Germinal center (tissue), 1 donor: Measurements from ENCODE around the gene CCDC158.

Source experiments
- DNase-seq: peaks from one replicate; pipeline ENCODE4 v3.0.0; 2012; ENCODE audit warnings: mixed read lengths, low spot score

The CCDC158 gene

DNA sequence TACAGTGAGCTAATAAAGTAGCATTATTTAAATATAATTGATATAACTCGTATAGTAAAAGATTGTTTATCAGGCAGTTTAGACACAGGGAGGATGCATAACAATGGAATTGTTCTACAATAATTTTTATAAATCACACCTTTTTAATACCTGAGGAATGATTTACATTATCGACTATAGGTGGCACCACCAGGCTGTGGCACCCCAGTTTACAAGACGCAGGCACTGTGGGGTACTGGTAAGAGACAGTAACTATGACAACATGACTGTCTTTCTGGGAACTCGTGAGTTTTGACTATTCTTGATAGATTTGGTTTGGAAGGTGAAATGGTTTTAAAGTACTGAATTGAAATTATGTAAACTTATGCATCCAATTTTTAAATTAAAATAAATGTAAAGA is 141.5 kb downstream of the CCDC158 start:
- DNase-seq, result no peak

DNA sequence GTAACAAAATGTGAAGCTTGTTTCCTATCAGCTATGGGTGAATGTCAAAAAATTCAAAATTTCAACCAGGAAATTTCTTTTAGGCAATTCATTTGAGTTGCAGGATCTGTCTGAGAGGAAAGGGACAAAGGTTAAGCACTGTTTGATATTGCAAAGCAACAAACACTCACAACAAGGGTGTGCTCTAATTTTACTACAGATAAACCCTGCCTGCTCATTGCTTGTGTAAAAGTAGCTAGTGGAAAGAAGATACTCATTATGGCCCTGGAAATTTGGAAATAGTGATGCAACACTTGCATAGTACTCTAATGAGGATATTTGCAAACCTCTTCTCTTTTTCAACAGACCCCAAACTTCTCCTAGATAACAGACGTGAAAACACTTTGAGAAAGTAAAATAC is 142.4 kb downstream of the CCDC158 start:
- DNase-seq, result no peak

DNA sequence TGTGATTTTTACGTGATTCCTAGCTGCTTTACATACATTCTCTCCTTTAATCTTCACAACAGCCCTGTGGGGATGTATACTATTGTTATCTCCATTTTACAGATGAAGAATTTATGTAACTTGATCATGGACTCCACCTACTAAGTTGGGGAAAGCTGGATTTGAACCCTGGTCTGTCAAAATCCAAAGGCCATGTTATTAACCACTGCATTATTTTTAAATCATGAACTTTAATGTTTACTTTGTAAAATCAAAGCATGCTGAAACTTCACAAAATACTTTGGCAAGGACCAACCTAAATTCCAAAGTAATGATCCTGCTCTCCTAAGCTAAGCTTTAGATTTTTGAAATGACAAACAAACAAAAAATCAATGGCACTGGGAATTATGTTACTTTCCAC is 143.3 kb downstream of the CCDC158 start:
- no peak for DNase-seq

DNA sequence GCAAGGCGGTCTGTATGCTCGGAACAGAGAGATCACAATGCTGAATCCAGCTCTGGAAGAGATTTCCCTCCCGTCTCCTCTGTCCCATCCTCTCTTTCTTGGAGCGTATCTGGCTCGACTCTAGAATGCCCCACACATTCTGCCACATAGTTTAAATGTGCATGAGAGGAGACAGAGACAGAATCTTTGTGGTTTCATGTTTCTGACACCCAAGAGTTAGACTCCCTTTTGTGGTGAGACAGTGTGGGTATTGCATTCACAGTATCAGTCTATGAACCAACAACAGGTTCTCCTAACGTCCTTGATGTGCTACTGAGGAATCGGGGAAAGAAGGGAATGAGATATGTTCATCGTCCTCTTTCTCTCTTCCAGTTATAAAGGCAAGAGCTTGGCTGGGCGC is 144.1 kb downstream of the CCDC158 start:
- DNase-seq, result no peak

DNA sequence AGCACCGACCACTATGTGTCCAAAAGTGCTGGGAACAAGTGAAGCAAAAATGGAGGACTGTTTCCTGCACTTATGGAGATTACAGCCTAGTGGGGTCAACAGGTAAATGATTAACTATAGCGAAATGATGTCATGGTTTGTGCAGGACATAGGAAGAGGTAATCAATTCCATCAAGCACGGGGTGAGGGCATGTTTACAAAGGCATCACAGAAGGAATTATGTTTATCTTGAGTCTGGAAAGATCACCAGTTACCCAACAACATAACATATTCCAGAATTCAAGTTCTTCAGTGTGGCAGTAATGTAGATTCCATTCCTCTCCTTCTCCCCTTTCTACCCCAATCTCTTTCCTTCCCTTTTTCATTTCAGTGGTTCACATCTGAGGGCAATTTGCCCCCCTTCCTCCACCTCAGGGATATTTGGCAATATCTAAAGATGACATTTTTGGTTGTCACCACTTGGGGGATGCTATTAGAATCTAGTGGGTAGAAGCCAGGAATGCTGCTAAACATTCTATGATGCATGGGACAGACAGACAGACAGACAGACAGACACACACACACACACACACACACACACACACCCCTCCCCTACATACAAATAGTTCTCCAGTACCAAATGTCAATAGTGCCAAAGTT is 145.3 kb downstream of the CCDC158 start:
- DNase-seq, result no peak

DNA sequence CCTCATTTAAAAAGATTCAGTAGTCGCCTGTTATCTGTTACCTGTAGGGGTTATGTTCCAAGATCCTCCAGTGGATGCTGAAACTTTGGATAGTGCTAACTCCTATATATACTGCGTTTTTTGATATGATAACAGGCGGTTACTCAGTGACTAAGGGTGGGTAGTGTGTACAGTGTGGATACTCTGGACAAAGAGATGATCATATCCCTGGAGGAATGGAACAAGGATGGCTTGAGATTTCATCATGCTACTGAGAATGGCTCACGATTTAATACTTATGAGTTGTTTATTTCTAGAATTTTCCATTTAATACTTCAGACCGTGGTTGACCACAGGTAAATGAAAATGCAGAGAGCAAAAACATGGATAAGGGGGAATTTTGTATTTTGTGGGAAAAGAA is 147.9 kb downstream of the CCDC158 start:
- DNase-seq, result no peak

DNA sequence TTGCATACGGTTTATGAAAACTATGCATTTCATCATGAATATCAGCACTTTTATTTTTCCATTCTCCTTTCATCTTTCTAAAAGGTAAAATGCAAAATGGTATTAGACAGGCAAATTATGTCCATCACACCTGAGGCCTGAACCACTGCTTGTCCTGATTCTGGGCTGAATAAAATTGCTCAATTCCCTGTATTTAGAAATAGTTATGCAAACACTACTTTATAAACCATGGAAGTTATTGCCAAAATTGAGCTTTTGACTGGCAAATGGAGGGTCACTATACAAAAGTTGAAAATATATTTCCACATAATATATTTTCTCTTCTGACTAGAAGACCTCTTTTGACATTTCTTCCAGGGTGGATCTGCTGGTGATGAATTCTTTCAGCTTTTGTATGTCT is 148.4 kb downstream of the CCDC158 start:
- no peak for DNase-seq

DNA sequence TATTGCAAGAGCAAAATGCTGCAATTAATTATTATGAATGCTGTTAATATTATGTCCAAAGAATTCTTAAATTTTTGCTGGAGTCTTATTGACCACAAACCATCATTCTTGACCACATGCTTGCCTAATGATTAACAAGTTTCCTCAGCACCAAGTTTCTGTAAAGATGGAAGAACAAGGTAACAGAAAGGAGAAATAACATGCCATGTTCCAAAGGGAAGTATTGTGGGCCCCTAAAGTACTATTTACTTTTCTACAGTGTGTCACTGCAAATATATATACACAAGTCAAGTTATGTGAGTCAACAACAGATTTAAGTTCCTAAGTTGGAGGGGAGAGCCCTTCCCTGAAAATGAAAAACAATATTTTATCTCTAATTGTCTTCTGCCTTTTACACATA is 148.9 kb downstream of the CCDC158 start:
- no peak for DNase-seq

DNA sequence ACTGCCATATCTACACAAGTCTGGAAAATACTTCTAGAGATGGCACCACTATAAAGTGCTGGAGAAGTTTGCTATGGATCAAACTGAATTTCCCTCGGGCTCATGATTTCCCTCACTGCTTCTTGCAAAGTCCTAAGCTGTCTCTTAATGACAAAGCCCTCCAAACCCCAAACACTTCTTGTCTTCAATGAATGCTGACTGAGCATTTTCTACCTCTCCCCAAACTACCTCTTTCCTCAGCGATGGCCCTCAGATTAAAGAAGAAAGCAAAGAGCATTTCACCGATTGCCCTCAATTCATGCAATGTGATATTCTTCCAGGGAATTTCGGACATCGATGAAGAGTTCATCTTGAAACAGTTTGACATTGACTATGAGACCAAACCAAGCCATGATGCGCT is 149.7 kb downstream of the CCDC158 start:
- DNase-seq, result no peak

DNA sequence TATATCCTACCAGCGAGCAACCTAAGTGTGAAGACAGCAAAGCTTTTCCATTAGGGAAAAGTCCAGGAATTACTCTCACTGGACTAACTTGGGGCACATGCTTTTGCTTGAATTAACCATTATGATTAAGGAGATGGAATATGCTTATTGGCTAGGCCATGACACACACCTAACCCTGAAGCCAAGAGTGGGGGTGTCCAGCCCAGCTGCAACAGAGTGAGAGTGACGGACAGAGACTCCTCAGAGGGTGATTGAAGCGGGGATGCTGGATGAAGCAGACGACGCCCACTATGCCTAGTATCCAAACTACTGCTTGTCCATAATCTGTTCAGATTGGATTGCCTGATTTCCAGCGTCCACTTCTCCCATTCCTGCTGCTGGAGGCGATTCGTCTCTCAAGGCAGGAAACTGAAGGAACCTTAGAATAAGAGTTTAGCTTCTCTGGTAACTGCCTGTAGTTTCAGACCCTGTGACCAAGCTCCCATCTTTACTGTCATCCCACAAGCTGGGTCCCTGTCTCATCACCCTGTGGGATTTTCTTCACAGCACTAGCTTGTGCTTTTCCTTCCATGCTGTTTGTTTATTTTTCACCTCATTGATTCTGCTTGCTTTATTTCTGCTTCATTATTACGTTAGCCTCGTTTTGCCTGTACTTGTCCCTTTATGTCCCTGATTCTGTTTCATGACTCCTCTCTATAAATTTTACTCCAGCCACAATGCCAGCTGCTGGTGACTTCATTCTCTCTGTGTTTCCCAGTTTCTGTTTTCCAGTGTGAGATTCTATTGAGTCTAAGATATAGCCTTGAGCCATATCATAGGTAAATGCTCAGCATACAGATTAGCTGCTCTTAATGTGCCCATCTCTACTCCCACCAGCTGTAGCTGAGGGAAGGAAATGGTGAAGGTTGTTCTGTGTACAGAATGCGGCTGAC is 150.4 kb downstream of the CCDC158 start:
- no peak for DNase-seq

DNA sequence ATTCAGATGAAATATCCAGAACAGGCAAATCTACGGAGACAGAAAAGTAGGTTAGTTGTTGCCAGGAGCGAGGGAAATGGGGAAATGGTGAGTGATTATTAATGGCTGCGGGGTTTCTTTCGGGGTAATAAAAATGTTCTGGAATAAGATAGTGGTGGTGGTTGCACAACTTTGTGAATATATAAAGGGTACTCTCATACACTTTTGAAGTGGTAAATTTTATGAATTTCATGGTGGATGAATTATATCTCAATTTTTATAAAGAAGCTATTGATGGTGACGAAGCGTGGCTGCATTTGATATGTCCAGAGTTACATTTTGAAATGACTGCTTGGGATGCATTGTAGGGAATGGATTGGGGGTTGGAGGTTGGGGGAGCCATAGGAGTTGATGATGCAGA is 153.1 kb downstream of the CCDC158 start:
- DNase-seq, result no peak

DNA sequence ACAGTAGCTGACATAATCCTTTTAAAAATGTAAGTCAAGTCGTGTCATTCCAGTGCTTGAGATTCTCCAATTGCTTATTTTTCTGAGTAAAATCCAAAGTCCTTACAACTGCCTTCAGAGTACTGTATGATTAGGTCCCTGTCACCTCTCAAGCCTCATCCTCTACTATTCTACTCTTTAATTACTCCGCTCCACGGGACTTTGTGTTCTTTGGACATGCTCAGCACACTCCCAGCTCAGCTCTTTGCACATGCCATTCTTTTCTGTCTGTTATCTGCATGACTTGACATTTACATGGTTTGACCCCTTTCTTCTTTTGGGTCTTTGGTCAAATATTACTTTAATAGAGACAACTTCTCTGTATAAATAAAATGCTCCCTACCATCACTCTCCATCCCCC is 154.3 kb downstream of the CCDC158 start:
- no peak for DNase-seq

DNA sequence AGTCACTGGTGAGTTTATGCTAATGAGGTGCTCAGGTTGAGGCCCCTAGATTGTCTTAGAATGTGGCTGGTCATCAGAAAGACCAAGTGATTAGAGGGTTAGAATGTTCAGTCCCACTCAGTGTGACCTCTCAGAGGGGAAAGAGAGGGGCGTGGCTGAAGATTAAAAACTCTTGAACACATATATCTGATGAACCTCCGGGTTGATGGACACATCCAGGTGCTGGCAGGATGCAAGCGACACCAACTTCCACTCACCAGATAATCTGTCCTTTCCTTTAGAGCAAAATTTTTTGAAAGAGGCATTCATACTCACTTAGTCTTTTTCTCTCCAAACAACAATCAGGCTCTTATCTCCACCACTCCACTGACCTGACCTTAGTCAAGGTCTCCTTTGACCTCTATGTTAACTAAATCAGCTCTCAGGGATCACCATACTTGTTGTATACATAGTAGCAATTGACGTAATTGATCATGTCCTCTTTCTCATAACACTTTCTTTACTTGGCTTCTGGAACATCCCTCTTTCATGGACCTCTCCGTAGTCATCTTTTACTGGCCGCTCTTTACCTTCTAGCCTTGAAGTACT is 155.2 kb downstream of the CCDC158 start:
- no peak for DNase-seq
